DND-41 (cell line): ENCODE measurements around the gene LPCAT3.

ENCODE experiments used
- ATAC-seq: fragments of 200-7000 bp; cut with Tn5 transposase; 3 replicates; pipeline ENCODE4 v1.9.1; 2021; ENCODE audit warnings: low read depth; ENCODE audit not compliant: insufficient read depth
- DNase-seq: peaks from one replicate; pipeline ENCODE4 v3.0.0-alpha.2; 2020
- H2AFZ ChIP-seq: 2 replicates; pipeline ENCODE4 v1.6.0; 2012; ENCODE audit warnings: low read depth, low read length
- H3K27ac ChIP-seq: 2 replicates; pipeline ENCODE4 v1.5.1; 2012; ENCODE audit warnings: low read length, inconsistent platforms
- H3K27me3 ChIP-seq: fragments of 200-600 bp; sonication (generic); 2 replicates; pipeline ENCODE4 v1.6.0; 2012; ENCODE audit warnings: low read length, mild to moderate bottlenecking, inconsistent platforms; ENCODE audit not compliant: insufficient read depth, poor library complexity
- H3K36me3 ChIP-seq: 2 replicates; pipeline ENCODE4 v1.5.1; 2012; ENCODE audit warnings: low read length, inconsistent platforms; ENCODE audit not compliant: insufficient read depth
- H3K4me1 ChIP-seq: 2 replicates; pipeline ENCODE4 v1.5.1; 2012; ENCODE audit warnings: mild to moderate bottlenecking, low read length; ENCODE audit not compliant: insufficient read depth
- H3K4me2 ChIP-seq: 2 replicates; pipeline ENCODE4 v1.6.0; 2012; ENCODE audit warnings: mild to moderate bottlenecking, moderate library complexity, low read length, inconsistent platforms; ENCODE audit not compliant: insufficient read depth
- H3K4me3 ChIP-seq, 2 experiments: fragments of 200-600 bp in 1 of 2; shearing (Covaris generic) in 1 of 2; 2 replicates each; pipeline ENCODE4 v1.5.1; 2012 to 2016; ENCODE audit warnings: inconsistent platforms in 2 of 2, low read length in 2 of 2, mild to moderate bottlenecking in 2 of 2, low read depth in 1 of 2, moderate library complexity in 1 of 2
- H3K79me2 ChIP-seq: 2 replicates; pipeline ENCODE4 v1.6.0; 2012; ENCODE audit warnings: low read length, inconsistent platforms; ENCODE audit not compliant: insufficient read depth
- H3K9ac ChIP-seq: 2 replicates; pipeline ENCODE4 v1.6.0; 2012; ENCODE audit warnings: low read depth, mild to moderate bottlenecking, inconsistent platforms, low read length, moderate library complexity
- H3K9me3 ChIP-seq: 2 replicates; pipeline ENCODE4 v1.5.1; 2012; ENCODE audit warnings: low read length, moderate library complexity, mild to moderate bottlenecking, inconsistent platforms; ENCODE audit not compliant: insufficient read depth, severe bottlenecking
- H4K20me1 ChIP-seq: 2 replicates; pipeline ENCODE4 v1.6.0; 2012; ENCODE audit warnings: low read length; ENCODE audit not compliant: insufficient read depth
- CTCF ChIP-seq: IDR thresholded peaks from 2 replicates; pipeline ENCODE4 v1.5.1; 2012; ENCODE audit warnings: borderline replicate concordance, low read length, moderate library complexity, mild to moderate bottlenecking; ENCODE audit not compliant: poor library complexity, severe bottlenecking; ENCODE audit errors: extremely low read depth
- EZH2 ChIP-seq: IDR thresholded peaks from 3 replicates; pipeline ENCODE4 v1.6.1; 2012; ENCODE audit warnings: borderline replicate concordance, low read depth, mild to moderate bottlenecking, moderate library complexity, low read length, inconsistent platforms; ENCODE audit not compliant: severe bottlenecking

LPCAT3 gene

GRCh38 chr12:6974180-6974579 is 44.1 kb downstream of the LPCAT3 start:
- H3K79me2 ChIP-seq = peaks cover 46% of the 10 kb centered on the region
- DNase-seq (no peak), ATAC-seq (no peak)
- TF ChIP-seq EZH2 = no peak
- no peak for TF ChIP-seq CTCF
- peaks cover 20% of the 10 kb centered on the region for H3K4me1 ChIP-seq
- peaks cover 5% of the 10 kb centered on the region; the same call in 1 of the 2 replicates for H4K20me1 ChIP-seq
- H3K27me3 ChIP-seq = no peaks in the 10 kb centered on the region
- no peak overlapping the region for H3K4me3 ChIP-seq
- H3K9me3 ChIP-seq = no peaks in the 10 kb centered on the region
- H3K27ac ChIP-seq = no peak overlapping the region
- peaks cover 62% of the 10 kb centered on the region for H3K36me3 ChIP-seq
- no peak overlapping the region for H2AFZ ChIP-seq
- H3K4me2 ChIP-seq = no peak overlapping the region
- no peak overlapping the region for H3K9ac ChIP-seq

DNA sequence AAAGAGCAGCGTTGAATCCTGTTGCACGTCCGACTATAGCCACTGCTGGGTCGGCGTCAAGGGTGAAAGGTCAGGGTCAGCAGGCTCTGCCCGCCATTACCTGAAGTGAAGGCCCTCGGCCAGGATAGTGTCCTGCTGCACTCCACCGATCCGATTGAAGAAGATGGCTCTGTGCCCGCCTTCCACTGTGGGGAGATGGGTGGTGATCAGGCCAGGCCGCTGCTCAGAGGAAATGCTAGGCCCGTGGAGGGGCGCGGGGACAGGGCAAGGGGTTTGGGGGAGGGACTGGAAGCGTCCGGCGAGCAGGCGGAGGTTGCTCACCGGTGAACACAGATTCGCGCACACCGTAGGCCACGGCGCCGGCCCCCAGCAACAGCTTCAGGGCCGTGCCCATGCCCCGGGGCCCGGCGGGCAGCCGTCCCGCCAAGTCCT is 48.2 kb downstream of the LPCAT3 start:
- H3K9me3 ChIP-seq = no peaks in the 10 kb centered on the region
- peaks cover 62% of the 10 kb centered on the region for H3K79me2 ChIP-seq
- no peak for DNase-seq
- no peak for TF ChIP-seq CTCF
- no peak for TF ChIP-seq EZH2
- peak overlapping the region; percentile 80 for H3K9ac ChIP-seq
- H2AFZ ChIP-seq = peak overlapping the region; percentile 74
- peaks cover 8% of the 10 kb centered on the region; the same call in 1 of the 2 replicates for H4K20me1 ChIP-seq
- peak; percentile 21 for ATAC-seq
- H3K4me3 ChIP-seq = peak overlapping the region; percentile 67 to 74
- peak overlapping the region; percentile 90 for H3K4me2 ChIP-seq
- H3K4me1 ChIP-seq = peaks cover 40% of the 10 kb centered on the region
- H3K27ac ChIP-seq = peak overlapping the region; percentile 86
- peaks cover 60% of the 10 kb centered on the region for H3K36me3 ChIP-seq
- H3K27me3 ChIP-seq = no peaks in the 10 kb centered on the region

DNA sequence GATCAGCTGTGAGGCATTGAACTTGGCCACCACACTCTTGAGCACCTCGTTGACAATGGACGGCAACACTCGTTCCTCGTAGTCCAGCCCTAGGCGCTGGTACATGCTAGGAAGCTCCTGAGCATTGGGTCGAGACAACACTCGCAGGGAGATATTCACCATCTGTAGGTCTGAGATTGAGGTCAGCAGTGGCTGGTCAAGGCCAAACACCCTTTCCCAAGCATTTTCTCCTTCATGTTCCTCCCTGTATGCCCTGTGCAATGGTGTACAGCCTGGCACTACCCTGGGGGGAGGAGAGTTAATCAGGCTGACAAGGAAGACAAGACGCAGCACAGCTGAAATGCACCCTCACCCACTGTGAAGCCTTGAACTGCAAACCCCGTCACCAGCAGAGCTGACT is 49.9 kb downstream of the LPCAT3 start:
- H3K9ac ChIP-seq = peak overlapping the region; percentile 80
- ATAC-seq = no peak

More for the DNA sequence above, 49.9 kb downstream of the LPCAT3 start:
- peak overlapping the region; percentile 0; the same call in 1 of the 2 replicates for H3K27ac ChIP-seq
- no peaks in the 10 kb centered on the region for H3K9me3 ChIP-seq
- peaks cover 56% of the 10 kb centered on the region for H3K79me2 ChIP-seq
- peaks cover 40% of the 10 kb centered on the region for H3K4me1 ChIP-seq
- no peaks in the 10 kb centered on the region for H3K27me3 ChIP-seq
- DNase-seq = no peak
- H2AFZ ChIP-seq = no peak overlapping the region
- peak overlapping the region in 1 of 2 experiments; percentile 74; a peak in 2 of 4 replicates for H3K4me3 ChIP-seq
- H3K36me3 ChIP-seq = peaks cover 55% of the 10 kb centered on the region
- peak overlapping the region; percentile 90 for H3K4me2 ChIP-seq
- H4K20me1 ChIP-seq = peaks cover 4% of the 10 kb centered on the region; the same call in 1 of the 2 replicates
- TF ChIP-seq CTCF (no peak), EZH2 (no peak)
